Astrocyte (in vitro differentiated cells and primary cell): ENCODE measurements around the gene COL8A2. TPM values are rescaled to one million over a fixed set of nuclear protein-coding genes. Genes with fewer than 3 reads are reported as not detected.

Experiments used
- DNase-seq: peaks from one replicate; pipeline ENCODE4 v3.0.0-alpha.2; 2010; ENCODE audit warnings: low read depth
- FAIRE-seq: peaks from 2 replicates; lab custom pipeline; 2011; peaks lifted over from hg19 to GRCh38; lab: Jason Lieb, UNC
- H2AFZ ChIP-seq: 2 replicates; pipeline ENCODE4 v1.6.0; 2012; ENCODE audit warnings: low read depth, low read length, inconsistent platforms
- H3K27ac ChIP-seq: 2 replicates; pipeline ENCODE4 v1.5.1; 2011; ENCODE audit warnings: low read depth, low read length, inconsistent platforms
- H3K27me3 ChIP-seq: 2 replicates; pipeline ENCODE4 v1.6.0; 2011; ENCODE audit warnings: low read length, inconsistent platforms; ENCODE audit not compliant: insufficient read depth
- H3K36me3 ChIP-seq: 2 replicates; pipeline ENCODE4 v1.5.1; 2011; ENCODE audit warnings: low read length, inconsistent platforms; ENCODE audit not compliant: insufficient read depth
- H3K4me1 ChIP-seq: 2 replicates; pipeline ENCODE4 v1.5.1; 2011; ENCODE audit warnings: low read length, inconsistent platforms; ENCODE audit not compliant: insufficient read depth
- H3K4me2 ChIP-seq: 2 replicates; pipeline ENCODE4 v1.6.0; 2012; ENCODE audit warnings: low read length, inconsistent platforms
- H3K4me3 ChIP-seq: 2 replicates; pipeline ENCODE4 v1.5.1; 2011; ENCODE audit warnings: low read depth, mild to moderate bottlenecking, low read length, inconsistent platforms; ENCODE audit not compliant: insufficient read depth
- H3K79me2 ChIP-seq: 2 replicates; pipeline ENCODE4 v1.6.0; 2012; ENCODE audit warnings: mild to moderate bottlenecking, low read length, inconsistent platforms; ENCODE audit not compliant: insufficient read depth
- H3K9ac ChIP-seq: 2 replicates; pipeline ENCODE4 v1.6.0; 2012; ENCODE audit warnings: mild to moderate bottlenecking, low read length, inconsistent platforms
- H3K9me3 ChIP-seq: 2 replicates; pipeline ENCODE4 v1.5.1; 2012; ENCODE audit warnings: low read depth, mild to moderate bottlenecking, low read length, inconsistent platforms; ENCODE audit not compliant: insufficient read depth
- H4K20me1 ChIP-seq: 2 replicates; pipeline ENCODE4 v1.6.0; 2012; ENCODE audit warnings: low read length, inconsistent platforms; ENCODE audit not compliant: insufficient read depth
- H3K27ac Mint-ChIP-seq: one replicate; pipeline ENCODE4 v1.8.0; 2021; ENCODE audit warnings: mild to moderate bottlenecking, mixed read lengths; ENCODE audit not compliant: unreplicated experiment
- H3K27me3 Mint-ChIP-seq: one replicate; pipeline ENCODE4 v1.8.0; 2021; ENCODE audit warnings: low read depth, mixed read lengths; ENCODE audit not compliant: unreplicated experiment
- H3K36me3 Mint-ChIP-seq: one replicate; pipeline ENCODE4 v1.8.0; 2021; ENCODE audit warnings: low read depth, mixed read lengths; ENCODE audit not compliant: unreplicated experiment
- H3K4me1 Mint-ChIP-seq: one replicate; pipeline ENCODE4 v1.8.0; 2021; ENCODE audit warnings: low read depth, mixed read lengths; ENCODE audit not compliant: unreplicated experiment
- H3K4me3 Mint-ChIP-seq: one replicate; pipeline ENCODE4 v1.8.0; 2021; ENCODE audit warnings: mild to moderate bottlenecking, moderate library complexity, mixed read lengths; ENCODE audit not compliant: unreplicated experiment
- H3K9me3 Mint-ChIP-seq: one replicate; pipeline ENCODE4 v1.8.0; 2021; ENCODE audit warnings: mild to moderate bottlenecking, mixed read lengths; ENCODE audit not compliant: unreplicated experiment
- CTCF ChIP-seq: IDR thresholded peaks from 2 replicates; pipeline ENCODE4 v1.5.1; 2011; ENCODE audit warnings: low read depth, mild to moderate bottlenecking, inconsistent platforms, low read length, moderate library complexity; ENCODE audit not compliant: insufficient read depth
- EZH2 ChIP-seq: IDR thresholded peaks from 2 replicates; pipeline ENCODE4 v1.6.1; 2012; ENCODE audit warnings: mild to moderate bottlenecking, low read length, inconsistent platforms; ENCODE audit not compliant: insufficient read depth
- total RNA-seq: library from RNA; stranded (reverse); gene quantifications from 2 replicates; pipeline ENCODE4 v1.2.1, GENCODE V29; 2021

The COL8A2 gene
- total RNA-seq, 1 donor from 2014 or later = 3.4 TPM

GRCh38 chr1:36099681-36100341 lies 25.2 kb downstream of the COL8A2 start:
- Mint-ChIP-seq H3K9me3 (no peaks in the 10 kb centered on the region), H3K27me3 (no peaks in the 10 kb centered on the region), H3K4me3 (no peak overlapping the region), H3K4me1 (no peaks in the 10 kb centered on the region), H3K36me3 (peaks cover 7% of the 10 kb centered on the region), H3K27ac (no peak overlapping the region)
- peak; percentile 46 for DNase-seq
- H3K9ac ChIP-seq = no peak overlapping the region
- no peaks in the 10 kb centered on the region for H3K79me2 ChIP-seq
- no peaks in the 10 kb centered on the region for H3K4me1 ChIP-seq
- peaks cover 3% of the 10 kb centered on the region for H3K36me3 ChIP-seq
- H3K9me3 ChIP-seq = no peaks in the 10 kb centered on the region
- no peak overlapping the region for H3K4me3 ChIP-seq
- no peaks in the 10 kb centered on the region for H3K27me3 ChIP-seq
- H3K27ac ChIP-seq = no peak overlapping the region
- no peak overlapping the region for H2AFZ ChIP-seq
- FAIRE-seq = no peak
- H4K20me1 ChIP-seq = peaks cover 6% of the 10 kb centered on the region
- H3K4me2 ChIP-seq = no peak overlapping the region
- TF ChIP-seq CTCF = peak; percentile 64
- TF ChIP-seq EZH2 = no peak

- Mint-ChIP-seq H3K36me3 (peaks cover 9% of the 10 kb centered on the region), H3K9me3 (no peaks in the 10 kb centered on the region), H3K4me3 (no peak overlapping the region), H3K27ac (no peak overlapping the region), H3K4me1 (no peaks in the 10 kb centered on the region), H3K27me3 (no peaks in the 10 kb centered on the region)
- Histone ChIP-seq H3K27ac (no peak overlapping the region), H2AFZ (no peak overlapping the region), H3K27me3 (no peaks in the 10 kb centered on the region), H3K4me1 (no peaks in the 10 kb centered on the region), H3K36me3 (peaks cover 3% of the 10 kb centered on the region), H3K4me2 (no peak overlapping the region), H3K9ac (no peak overlapping the region), H3K4me3 (no peak overlapping the region), H3K79me2 (peaks cover under 1% of the 10 kb centered on the region), H3K9me3 (no peaks in the 10 kb centered on the region), H4K20me1 (peaks cover 7% of the 10 kb centered on the region)
- no peak for TF ChIP-seq EZH2
- TF ChIP-seq CTCF = no peak
- no peak for DNase-seq
- no peak for FAIRE-seq
Measured at GRCh38 chr1:36098650-36099365, 26.2 kb downstream of the COL8A2 start.
